GM19467 (cell line): Measurements from ENCODE around the gene MED12L.

Experiments
- ATAC-seq: cut with Tn5 transposase; IDR thresholded peaks from one replicate; pipeline ENCODE4 v1.9.1; 2021; ENCODE audit warnings: mild to moderate bottlenecking, moderate library complexity; ENCODE audit not compliant: unreplicated experiment

Gene MED12L

GRCh38 chr3:151483961-151484520, 398.6 kb downstream of the MED12L start:
- ATAC-seq = no peak
